H9 (cell line): ENCODE data around the gene BRMS1L. TPM values are rescaled to one million over a fixed set of nuclear protein-coding genes. Genes with fewer than 3 reads are reported as not detected.

ENCODE experiments used
- DNase-seq: peaks from one replicate; pipeline ENCODE4 v3.0.0-alpha.2; 2017
- H2AFZ ChIP-seq: one replicate; pipeline ENCODE4 v1.6.1; 2013; ENCODE audit warnings: mild to moderate bottlenecking, low read length, control low read depth, moderate library complexity
- H2AK5ac ChIP-seq: 2 replicates; pipeline ENCODE4 v1.6.1; 2013; ENCODE audit warnings: low read length, control low read depth, mixed read lengths; ENCODE audit not compliant: insufficient read length
- H2BK120ac ChIP-seq: one replicate; pipeline ENCODE4 v1.6.1; 2013; ENCODE audit warnings: low read depth, mild to moderate bottlenecking, low read length, control low read depth, inconsistent platforms; ENCODE audit not compliant: poor library complexity, severe bottlenecking
- H2BK12ac ChIP-seq: 2 replicates; pipeline ENCODE4 v1.6.1; 2013; ENCODE audit warnings: low read length, control low read depth, mixed read lengths, low read depth; ENCODE audit not compliant: insufficient read length
- H2BK15ac ChIP-seq: 2 replicates; pipeline ENCODE4 v1.6.1; 2013; ENCODE audit warnings: low read depth, low read length, control low read depth
- H2BK20ac ChIP-seq: one replicate; pipeline ENCODE4 v1.6.1; 2013; ENCODE audit warnings: low read depth, mild to moderate bottlenecking, low read length, control low read depth, inconsistent platforms; ENCODE audit not compliant: poor library complexity, severe bottlenecking
- H2BK5ac ChIP-seq: 2 replicates; pipeline ENCODE4 v1.6.1; 2013; ENCODE audit warnings: low read length, control low read depth, mixed read lengths; ENCODE audit not compliant: insufficient read length
- H3K14ac ChIP-seq: 2 replicates; pipeline ENCODE4 v1.6.1; 2013; ENCODE audit warnings: low read length, control low read depth; ENCODE audit not compliant: insufficient read depth
- H3K18ac ChIP-seq: 2 replicates; pipeline ENCODE4 v1.6.1; 2013; ENCODE audit warnings: low read depth, mild to moderate bottlenecking, mixed read lengths, low read length, control low read depth; ENCODE audit not compliant: insufficient read length
- H3K23ac ChIP-seq: 2 replicates; pipeline ENCODE4 v1.6.1; 2013; ENCODE audit warnings: low read length, control low read depth, mixed read lengths, low read depth; ENCODE audit not compliant: insufficient read length
- H3K23me2 ChIP-seq: 2 replicates; pipeline ENCODE4 v1.6.1; 2013; ENCODE audit warnings: low read depth, mild to moderate bottlenecking, mixed read lengths, low read length, control low read depth; ENCODE audit not compliant: insufficient read length, poor library complexity, severe bottlenecking
- H3K27ac ChIP-seq: 2 replicates; pipeline ENCODE4 v1.5.1; 2013; ENCODE audit warnings: low read length, control low read depth, mixed read lengths, low read depth; ENCODE audit not compliant: insufficient read length
- H3K27me3 ChIP-seq: 2 replicates; pipeline ENCODE4 v1.6.1; 2013; ENCODE audit warnings: low read length, control low read depth, inconsistent platforms; ENCODE audit not compliant: insufficient read depth
- H3K4ac ChIP-seq: 2 replicates; pipeline ENCODE4 v1.6.1; 2013; ENCODE audit warnings: low read depth, mild to moderate bottlenecking, control low read depth, inconsistent platforms, low read length, moderate library complexity
- H3K4me1 ChIP-seq: 2 replicates; pipeline ENCODE4 v1.6.1; 2013; ENCODE audit warnings: low read length, control low read depth, inconsistent platforms; ENCODE audit not compliant: insufficient read depth
- H3K4me2 ChIP-seq: 2 replicates; pipeline ENCODE4 v1.6.1; 2013; ENCODE audit warnings: low read length, control low read depth, mixed read lengths; ENCODE audit not compliant: insufficient read length, insufficient read depth
- H3K56ac ChIP-seq: 2 replicates; pipeline ENCODE4 v1.6.1; 2013; ENCODE audit warnings: low read depth, mild to moderate bottlenecking, mixed read lengths, low read length, control low read depth; ENCODE audit not compliant: insufficient read length
- H3K79me1 ChIP-seq: 2 replicates; pipeline ENCODE4 v1.6.1; 2013; ENCODE audit warnings: low read depth, mild to moderate bottlenecking, moderate library complexity, low read length, control low read depth, inconsistent platforms; ENCODE audit not compliant: insufficient read depth, poor library complexity, severe bottlenecking
- H3K79me2 ChIP-seq: 2 replicates; pipeline ENCODE4 v1.6.1; 2013; ENCODE audit warnings: low read length, control low read depth, inconsistent platforms; ENCODE audit not compliant: insufficient read depth
- H3K9ac ChIP-seq: 2 replicates; pipeline ENCODE4 v1.6.1; 2013; ENCODE audit warnings: low read length, control low read depth, mixed read lengths; ENCODE audit not compliant: insufficient read length; ENCODE audit errors: extremely low read depth
- H3K9me3 ChIP-seq: one replicate; pipeline ENCODE4 v1.6.1; 2013; ENCODE audit warnings: low read depth, low read length, inconsistent platforms; ENCODE audit not compliant: control insufficient read depth
- H3T11ph ChIP-seq: one replicate; pipeline ENCODE4 v1.6.1; 2013; ENCODE audit warnings: mild to moderate bottlenecking, low read length, control low read depth, inconsistent platforms
- H4K20me1 ChIP-seq: one replicate; pipeline ENCODE4 v1.6.1; 2013; ENCODE audit not compliant: control insufficient read depth, insufficient read length, insufficient read depth
- H4K5ac ChIP-seq: 2 replicates; pipeline ENCODE4 v1.6.1; 2013; ENCODE audit warnings: low read depth, mild to moderate bottlenecking, mixed read lengths, low read length, control low read depth; ENCODE audit not compliant: insufficient read length
- H4K8ac ChIP-seq: replicated peaks from 2 replicates; pipeline ENCODE4 v1.6.1; 2013; ENCODE audit warnings: low read length, control low read depth, mixed read lengths, low read depth; ENCODE audit not compliant: insufficient read length
- H4K91ac ChIP-seq: 2 replicates; pipeline ENCODE4 v1.6.1; 2013; ENCODE audit warnings: low read depth, mild to moderate bottlenecking, moderate library complexity, mixed read lengths, low read length, control low read depth; ENCODE audit not compliant: insufficient read length
- H3K27ac Mint-ChIP-seq, 3 experiments: 2 replicates in 2 of 3; 3 replicates in 1 of 3; pipeline ENCODE4 v1.8.0; 2020 to 2021; ENCODE audit warnings: mixed read lengths in 3 of 3, mild to moderate bottlenecking in 1 of 3, moderate library complexity in 1 of 3
- H3K27me3 Mint-ChIP-seq: 2 replicates; pipeline ENCODE4 v1.8.0; 2021; ENCODE audit warnings: low read depth, mild to moderate bottlenecking, moderate library complexity, mixed read lengths
- H3K36me3 Mint-ChIP-seq, 3 experiments: 2 replicates in 2 of 3; 3 replicates in 1 of 3; pipeline ENCODE4 v1.8.0; 2020 to 2021; ENCODE audit warnings: low read depth in 3 of 3, mixed read lengths in 3 of 3; ENCODE audit not compliant: insufficient read depth in 1 of 3
- H3K4me1 Mint-ChIP-seq, 2 experiments: 2 replicates each; pipeline ENCODE4 v1.8.0; 2020; ENCODE audit warnings: mixed read lengths in 2 of 2
- H3K4me3 Mint-ChIP-seq, 2 experiments: 2 replicates in 1 of 2; 3 replicates in 1 of 2; pipeline ENCODE4 v1.8.0; 2020 to 2021; ENCODE audit warnings: mild to moderate bottlenecking in 2 of 2, mixed read lengths in 2 of 2, moderate library complexity in 1 of 2
- H3K9me3 Mint-ChIP-seq, 2 experiments: 2 replicates in 1 of 2; 3 replicates in 1 of 2; pipeline ENCODE4 v1.8.0; 2020; ENCODE audit warnings: mild to moderate bottlenecking in 2 of 2, mixed read lengths in 2 of 2, moderate library complexity in 1 of 2
- WGBS: extraction: QIAGEN DNeasy Blood & Tissue Kit; methylation state at CpG from one replicate; pipeline ENCODE4 v1.1.7; 2013; ENCODE audit warnings: missing lambda C conversion rate, low lambda C conversion rate, mixed read lengths; ENCODE audit not compliant: insufficient read length; ENCODE audit errors: extremely low coverage; 5-methylcytosine and 5-hydroxymethylcytosine counted together
- total RNA-seq: library from RNA; stranded (reverse); gene quantifications from 2 replicates; pipeline ENCODE4 v1.2.1, GENCODE V29; 2021
- TF ChIP-seq, protein P1 (sequence below): fragments of 200-600 bp; sonication (generic); conservative IDR thresholded peaks from 3 replicates; pipeline ENCODE4 v1.8.0; 2021; ENCODE audit warnings: antibody characterized with exemption, mild to moderate bottlenecking

The BRMS1L gene
- total RNA-seq, 1 experiment from 2014 or later, result 12.9 TPM

DNA sequence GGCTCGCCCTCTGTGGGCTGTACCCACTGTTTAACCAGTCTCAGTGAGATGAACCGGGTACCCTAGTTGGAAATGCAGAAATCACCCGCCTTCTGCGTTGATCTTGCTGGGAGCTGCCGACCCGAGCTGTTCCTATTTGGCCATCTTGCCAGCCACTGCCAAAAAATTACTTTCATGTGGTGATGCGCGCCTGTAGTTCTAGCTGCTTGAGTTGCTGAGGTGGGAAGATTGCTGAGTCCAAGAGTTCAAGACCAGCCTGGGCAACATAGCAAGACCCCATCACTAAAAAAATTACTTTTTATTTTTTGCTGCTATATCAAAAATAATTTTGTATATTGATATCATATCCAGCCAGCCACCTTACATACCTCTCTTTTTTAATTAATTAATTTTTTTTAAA, 18.4 kb downstream of the BRMS1L start:
- Mint-ChIP-seq H3K27me3 (no peaks in the 10 kb centered on the region), H3K4me3 (no peak overlapping the region), H3K36me3 (peaks cover 41 to 68% (median 65%) of the 10 kb centered on the region in 3 experiments), H3K4me1 (no peaks in the 10 kb centered on the region), H3K27ac (no peak overlapping the region), H3K9me3 (peaks cover 27 to 30% of the 10 kb centered on the region in 2 experiments)
- H3K27ac ChIP-seq, result no peak overlapping the region
- no peaks in the 10 kb centered on the region for H3K79me1 ChIP-seq
- no peak overlapping the region for H4K8ac ChIP-seq
- H2AK5ac ChIP-seq, result no peak overlapping the region
- H2AFZ ChIP-seq, result no peak overlapping the region
- H2BK12ac ChIP-seq, result no peak overlapping the region
- no peak overlapping the region for H3K4ac ChIP-seq
- no peaks in the 10 kb centered on the region for H4K20me1 ChIP-seq
- no peak overlapping the region for H3K9ac ChIP-seq
- no peak overlapping the region for H2BK120ac ChIP-seq
- H3K27me3 ChIP-seq, result no peaks in the 10 kb centered on the region
- WGBS, result no CpG with 5 or more reads among the region's 8 CpGs
- no peaks in the 10 kb centered on the region for H3K23me2 ChIP-seq
- no peaks in the 10 kb centered on the region for H3K9me3 ChIP-seq
- H3K56ac ChIP-seq, result no peak overlapping the region
- TF ChIP-seq, protein P1, sequence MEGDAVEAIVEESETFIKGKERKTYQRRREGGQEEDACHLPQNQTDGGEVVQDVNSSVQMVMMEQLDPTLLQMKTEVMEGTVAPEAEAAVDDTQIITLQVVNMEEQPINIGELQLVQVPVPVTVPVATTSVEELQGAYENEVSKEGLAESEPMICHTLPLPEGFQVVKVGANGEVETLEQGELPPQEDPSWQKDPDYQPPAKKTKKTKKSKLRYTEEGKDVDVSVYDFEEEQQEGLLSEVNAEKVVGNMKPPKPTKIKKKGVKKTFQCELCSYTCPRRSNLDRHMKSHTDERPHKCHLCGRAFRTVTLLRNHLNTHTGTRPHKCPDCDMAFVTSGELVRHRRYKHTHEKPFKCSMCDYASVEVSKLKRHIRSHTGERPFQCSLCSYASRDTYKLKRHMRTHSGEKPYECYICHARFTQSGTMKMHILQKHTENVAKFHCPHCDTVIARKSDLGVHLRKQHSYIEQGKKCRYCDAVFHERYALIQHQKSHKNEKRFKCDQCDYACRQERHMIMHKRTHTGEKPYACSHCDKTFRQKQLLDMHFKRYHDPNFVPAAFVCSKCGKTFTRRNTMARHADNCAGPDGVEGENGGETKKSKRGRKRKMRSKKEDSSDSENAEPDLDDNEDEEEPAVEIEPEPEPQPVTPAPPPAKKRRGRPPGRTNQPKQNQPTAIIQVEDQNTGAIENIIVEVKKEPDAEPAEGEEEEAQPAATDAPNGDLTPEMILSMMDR, result no peak
- no peak overlapping the region for H4K5ac ChIP-seq
- H2BK20ac ChIP-seq, result no peak overlapping the region
- H3K4me1 ChIP-seq, result no peaks in the 10 kb centered on the region
- H3K79me2 ChIP-seq, result no peaks in the 10 kb centered on the region
- H2BK15ac ChIP-seq, result no peak overlapping the region
- H3K18ac ChIP-seq, result no peak overlapping the region
- H2BK5ac ChIP-seq, result no peak overlapping the region
- no peak overlapping the region for H3K14ac ChIP-seq
- H3K4me2 ChIP-seq, result no peak overlapping the region
- no peak overlapping the region for H3T11ph ChIP-seq
- H3K23ac ChIP-seq, result no peak overlapping the region
- no peak overlapping the region for H4K91ac ChIP-seq
- DNase-seq, result no peak
